Activated CD8-positive, alpha-beta memory T cell treated with anti-CD3 and anti-CD28 coated beads, Interleukin-2, amount 50 U/mL, for 24 hours (primary cell): ENCODE data around the gene PDE11A.

Source experiments
- DNase-seq: peaks from one replicate; pipeline ENCODE4 v3.0.0-alpha.2; 2020; ENCODE audit errors: extremely low read depth

Gene PDE11A

DNA sequence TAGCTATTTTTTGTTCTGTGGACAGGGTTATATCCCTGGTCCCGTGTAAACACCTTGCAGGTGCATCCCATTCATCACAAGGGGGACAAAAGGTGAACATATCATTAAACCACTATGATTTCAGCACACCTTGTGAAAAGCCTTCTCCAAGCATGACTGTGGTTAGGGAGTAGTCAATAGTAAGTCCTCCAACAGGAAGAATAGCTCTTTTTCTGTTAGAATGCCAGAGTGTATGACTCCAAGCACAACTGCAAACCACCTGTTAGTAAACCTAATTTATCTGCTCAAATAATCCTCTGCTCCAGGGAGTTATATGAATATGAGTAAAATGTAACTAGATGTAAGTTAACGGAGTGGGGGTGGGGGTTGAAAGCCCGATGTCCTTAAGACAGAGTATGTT is 439.5 kb downstream of the PDE11A start:
- no peak for DNase-seq

DNA sequence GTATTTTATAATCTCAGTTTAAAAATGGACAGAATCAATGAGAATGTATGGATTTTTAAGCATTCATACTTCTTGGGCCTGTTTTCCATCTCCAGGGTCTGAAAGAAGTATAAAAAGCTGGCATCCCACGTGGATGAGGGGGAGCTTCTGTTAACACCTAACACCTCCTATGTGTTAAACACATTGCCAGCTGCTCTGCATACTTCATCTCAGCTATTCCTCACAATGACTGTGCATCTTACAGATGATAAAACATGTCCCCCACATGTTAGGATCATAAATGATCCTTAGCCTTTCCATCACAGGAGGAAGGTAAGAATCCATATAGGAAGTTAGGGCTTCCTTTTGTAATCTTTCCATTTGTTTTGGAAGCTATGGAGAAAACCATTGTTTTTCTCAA is 440.9 kb downstream of the PDE11A start:
- DNase-seq = no peak

DNA sequence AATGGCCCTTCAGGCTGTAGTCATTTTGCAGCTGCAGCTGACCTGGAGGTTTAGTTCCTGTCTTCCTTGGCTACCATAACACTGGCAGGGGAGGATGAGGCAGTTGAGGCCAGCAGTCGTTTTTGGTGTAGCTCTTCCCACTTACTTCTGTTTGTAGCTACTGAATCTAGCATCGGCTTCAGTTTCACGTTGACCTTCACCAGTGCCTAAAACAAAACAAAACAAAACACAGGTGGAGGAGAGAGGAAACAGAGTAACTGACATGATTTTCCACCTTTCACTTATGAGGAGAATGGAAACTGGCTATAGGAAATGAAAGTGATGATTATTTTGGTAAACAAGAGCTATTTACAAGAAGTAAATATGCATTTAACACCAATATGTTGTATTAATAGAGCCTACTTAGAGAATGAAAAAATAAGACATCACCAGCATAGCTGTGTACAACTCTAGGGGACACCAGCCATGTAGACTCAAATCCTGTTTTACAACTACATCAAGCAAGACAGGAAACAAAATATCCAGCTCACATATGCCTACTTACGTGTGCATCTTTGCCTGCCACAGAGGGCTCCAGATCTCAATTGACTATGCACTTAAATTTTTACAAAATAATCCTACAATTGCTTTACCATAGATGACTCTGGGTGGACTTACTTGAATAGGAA is 443.1 kb downstream of the PDE11A start:
- no peak for DNase-seq

DNA sequence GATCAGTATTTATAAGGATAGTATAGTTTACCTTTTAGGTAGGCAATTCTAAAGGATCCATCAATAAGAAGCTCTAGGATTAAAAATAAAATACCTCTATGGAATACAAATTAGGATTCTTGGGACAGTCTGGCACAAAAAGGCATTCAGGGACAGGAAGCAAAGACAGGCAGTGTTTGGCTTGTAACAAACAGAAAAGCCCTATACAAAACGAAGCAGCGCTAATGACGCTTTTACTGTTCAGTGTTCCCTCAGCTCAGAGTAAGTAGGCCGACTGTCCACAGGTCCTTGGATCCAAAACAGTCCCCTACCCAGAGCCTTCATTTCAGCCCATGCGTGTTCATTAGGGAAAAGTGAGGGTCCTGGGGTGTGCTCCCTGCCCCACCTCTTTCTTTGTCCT is 443.7 kb downstream of the PDE11A start:
- no peak for DNase-seq

DNA sequence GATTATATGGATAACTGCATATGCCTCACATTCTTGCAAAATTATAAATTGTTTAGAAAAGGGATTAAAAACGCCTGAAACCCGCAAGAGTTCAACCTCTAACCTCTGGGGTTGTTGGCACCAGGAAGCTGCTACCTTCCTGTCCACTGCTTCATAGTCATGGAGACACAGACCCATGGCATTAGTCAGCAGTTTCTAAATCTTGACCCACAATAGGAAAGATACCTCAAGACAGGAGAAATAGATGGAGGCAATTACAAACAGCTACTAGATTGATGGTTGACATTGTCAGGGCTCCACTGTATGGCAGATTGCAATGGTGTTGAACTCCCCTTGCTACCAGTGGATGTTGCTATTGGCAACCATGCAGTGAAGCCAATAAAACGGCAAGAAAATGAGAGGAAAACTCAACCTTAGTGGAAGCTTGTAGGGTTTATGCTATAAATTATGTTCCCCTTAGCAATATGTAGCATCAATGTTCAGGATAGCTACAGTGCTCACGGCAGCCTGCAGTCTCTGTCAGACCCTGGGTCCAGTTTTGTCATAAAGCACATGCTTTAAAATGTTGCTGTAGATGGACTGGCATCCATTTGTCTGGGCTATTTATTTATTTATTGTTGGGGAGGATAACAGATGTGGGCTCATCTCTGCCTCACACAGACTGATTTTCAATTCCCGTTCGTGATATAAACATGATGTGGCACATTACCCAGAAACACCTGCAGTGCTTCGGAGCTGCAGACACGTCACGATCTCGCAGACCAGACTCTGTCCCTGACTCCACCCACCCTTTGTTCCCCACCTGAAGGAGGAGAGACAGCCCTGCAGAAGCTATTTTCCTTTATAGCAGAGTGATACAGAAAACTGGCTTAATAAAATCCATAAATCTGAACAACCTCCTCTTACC is 446.6 kb downstream of the PDE11A start:
- DNase-seq = no peak

DNA sequence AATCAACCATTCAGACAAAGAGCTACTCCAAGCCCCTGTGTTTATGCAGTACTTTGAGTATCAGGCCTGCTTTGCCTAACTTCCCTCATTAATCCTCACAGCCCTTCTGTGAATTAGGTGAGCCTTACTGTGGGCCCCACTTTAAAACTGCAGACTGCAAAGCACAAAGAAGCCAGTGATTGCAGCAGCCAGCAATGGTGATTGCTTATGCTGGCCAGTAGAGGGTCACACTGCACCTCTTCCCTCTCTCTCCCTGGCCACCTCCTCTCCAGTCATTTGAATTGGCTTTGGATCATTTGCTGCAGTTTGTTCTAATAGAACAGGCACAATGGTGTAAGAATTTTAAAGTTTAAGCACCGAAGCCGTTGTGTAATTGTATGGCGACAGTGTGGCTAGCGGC is 450.1 kb downstream of the PDE11A start:
- DNase-seq = no peak

DNA sequence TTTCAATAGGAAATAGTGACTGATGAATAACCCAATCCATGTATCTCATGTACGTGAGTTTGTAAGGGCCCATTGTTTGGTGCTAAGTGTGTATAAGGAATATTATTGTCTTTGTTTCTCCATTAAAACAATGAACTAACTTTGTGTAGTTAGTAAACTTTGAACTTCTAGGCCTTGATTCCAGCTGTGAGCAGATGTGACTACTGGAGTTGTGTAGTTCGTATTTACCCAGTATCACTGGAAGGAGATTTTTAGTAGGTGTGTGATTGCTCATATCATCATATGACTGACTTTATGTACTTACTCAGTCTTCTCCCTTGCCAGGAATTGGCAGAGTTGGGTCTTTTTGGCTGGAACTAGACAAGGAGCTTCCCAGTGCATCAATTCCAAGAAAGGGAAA is 452.6 kb downstream of the PDE11A start:
- no peak for DNase-seq

DNA sequence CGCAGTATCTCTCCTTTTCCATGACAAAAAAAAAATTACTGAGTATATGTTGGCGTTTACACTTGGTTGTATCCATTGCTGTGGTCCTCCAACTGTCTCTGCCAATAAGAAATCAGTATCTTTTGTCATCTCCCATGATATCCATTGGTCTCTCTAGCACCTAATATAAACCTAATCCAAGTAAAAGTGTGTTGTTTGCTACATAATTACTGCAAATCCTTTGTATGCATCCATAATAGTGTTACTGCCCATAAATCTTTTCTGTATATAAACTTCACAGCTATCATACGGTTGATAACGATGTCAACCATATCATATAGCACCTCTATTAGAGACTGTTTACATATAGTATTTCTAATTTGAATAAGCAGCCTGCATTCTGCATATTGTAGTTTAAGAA is 453.1 kb downstream of the PDE11A start:
- DNase-seq = no peak

DNA sequence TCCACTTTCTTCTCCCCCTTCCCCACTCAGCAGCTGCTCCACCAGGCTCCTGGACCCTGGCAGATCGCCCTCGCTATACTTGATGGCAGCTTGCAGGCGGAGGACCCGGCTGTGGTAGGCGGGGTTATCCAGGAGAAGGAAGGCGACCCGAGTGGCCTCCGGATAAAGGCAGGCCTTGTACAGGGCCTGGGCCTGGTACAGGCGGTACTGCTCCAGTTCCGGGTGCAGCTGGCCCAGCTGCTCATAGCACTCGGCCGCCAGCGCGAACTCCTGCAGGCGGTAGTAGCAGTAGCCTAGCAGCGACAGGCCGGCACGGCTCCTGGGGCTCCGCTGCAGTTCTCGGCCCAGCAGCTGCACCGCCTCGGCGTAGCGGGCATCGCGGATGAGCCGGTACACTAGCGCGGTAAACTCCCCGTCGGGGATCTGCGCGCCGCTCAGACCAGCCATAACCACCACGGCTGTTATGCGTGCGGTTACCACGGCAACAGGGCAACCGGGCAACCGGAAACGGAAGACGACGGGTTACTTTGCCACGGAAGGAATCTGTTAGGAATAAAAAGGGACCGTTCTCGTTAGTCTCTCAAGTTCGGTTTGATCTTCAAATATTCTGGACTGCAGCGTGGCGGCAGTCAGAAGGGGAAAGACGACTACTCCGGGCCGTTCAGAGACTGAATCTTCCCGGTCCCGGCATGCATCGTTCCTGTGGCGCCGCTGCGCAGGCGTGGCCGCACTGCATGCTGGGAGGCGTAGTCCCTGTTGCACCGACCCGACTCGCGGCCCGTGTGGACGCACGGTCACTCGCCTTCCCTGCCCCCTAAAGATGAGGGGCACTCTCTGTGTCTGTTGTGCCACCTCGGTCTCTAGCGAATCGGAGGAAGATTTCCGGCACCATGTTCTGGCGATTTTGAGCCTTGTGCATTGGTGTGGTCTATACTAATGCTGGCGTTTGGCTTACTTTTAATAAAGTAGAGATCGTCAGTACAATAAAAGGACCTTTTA is 454.0 kb downstream of the PDE11A start:
- peak; percentile 86 for DNase-seq

DNA sequence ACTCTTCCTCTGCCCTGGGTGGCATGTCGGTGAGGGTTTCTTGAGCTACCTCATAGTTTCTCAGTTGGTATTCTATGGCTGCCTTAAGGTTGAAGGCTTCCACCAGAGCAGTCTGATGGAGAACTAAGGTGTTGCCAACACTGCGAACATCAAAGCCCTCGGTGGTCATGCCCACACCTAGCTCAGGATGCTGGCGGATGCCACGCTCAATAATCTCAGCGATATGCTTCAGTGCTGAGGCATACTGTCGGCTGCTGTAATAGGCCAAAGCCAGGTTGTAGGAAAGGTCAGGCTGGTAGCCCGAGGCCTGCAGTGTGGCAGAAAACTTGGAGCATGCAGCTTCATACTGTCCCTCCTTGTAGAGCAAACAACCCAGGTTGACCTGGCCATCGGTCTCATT is 454.7 kb downstream of the PDE11A start:
- no peak for DNase-seq

DNA sequence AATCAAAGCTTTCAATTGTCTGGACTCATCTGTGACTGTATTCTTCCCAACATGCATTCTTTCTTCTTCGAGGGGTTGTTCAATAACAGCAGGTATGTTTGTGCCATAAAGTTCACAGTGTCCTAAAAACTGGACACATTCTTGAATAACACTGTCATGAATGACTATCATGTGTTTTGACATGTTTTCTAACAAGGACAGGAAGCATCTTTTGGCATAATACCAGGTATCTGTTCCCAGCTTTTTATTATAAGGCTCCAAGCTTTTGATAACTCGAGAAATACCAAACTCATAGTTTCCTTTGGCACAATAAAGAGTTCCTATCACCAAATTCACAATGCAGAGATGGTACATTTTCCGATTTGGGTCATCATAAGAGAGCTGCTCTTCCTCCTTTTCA is 455.8 kb downstream of the PDE11A start:
- no peak for DNase-seq

DNA sequence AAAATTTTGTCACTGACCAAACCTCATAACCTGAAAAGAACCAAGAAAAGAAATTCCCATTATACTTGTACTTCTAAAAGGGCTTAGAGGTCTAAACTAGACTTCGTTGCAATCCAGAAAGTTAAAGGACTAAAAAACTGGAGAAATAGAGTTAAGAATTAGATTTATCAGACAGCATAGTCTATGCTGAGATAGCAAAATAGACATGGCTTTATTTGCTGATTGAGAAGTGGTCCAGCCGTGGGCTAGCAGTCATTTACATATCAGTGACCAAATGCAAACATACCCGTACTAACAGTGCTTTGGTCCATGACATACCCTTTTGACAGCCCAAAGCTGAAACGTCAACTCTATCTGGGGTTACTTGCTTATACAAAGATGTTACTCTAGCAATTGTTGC is 456.5 kb downstream of the PDE11A start:
- no peak for DNase-seq

DNA sequence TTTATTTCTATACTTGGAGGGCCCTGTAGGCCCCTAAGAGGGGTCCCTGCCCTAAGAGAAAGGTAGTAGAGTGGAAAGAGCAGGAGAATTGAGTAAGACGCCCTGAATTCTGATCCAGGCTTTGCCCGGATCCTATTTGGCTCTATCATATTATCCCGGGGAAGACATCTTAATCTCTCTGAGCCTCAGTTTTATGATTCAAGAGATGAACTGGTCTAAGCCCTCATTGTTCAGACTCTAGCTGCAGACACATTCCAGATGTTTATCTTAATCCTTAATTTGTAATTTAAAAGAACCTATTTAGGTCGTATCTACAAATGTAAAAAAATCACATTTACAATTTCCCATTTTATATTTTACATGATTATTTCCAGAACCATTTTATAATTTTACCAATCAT is 459.9 kb downstream of the PDE11A start:
- DNase-seq = no peak

DNA sequence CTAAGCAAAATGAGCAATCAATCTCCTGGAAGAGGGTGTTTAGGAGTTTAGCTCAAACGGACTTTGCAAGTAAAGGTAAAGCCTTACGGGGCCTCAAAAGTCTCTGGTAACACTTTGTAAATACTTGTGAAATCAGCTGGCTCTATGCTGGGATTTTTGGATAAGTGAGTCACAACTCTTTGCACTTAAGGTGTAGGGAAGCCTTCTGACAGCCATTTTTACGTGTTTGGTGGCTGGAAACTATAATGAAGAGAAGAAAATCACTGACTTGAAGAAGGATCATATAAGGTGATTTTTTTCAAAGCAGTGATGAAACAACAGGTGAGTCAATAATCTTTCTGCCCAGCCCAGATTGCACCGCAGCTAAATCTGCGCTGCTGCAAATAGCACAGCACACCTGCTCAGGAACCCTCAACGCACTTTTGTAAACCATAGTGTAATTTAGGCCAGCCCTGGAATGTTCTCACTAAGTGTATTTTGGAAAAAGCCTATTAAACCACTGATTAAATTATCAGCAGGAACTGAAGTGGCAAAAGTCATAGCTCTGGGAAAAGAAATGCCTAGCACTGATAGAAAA is 461.2 kb downstream of the PDE11A start:
- DNase-seq = no peak

DNA sequence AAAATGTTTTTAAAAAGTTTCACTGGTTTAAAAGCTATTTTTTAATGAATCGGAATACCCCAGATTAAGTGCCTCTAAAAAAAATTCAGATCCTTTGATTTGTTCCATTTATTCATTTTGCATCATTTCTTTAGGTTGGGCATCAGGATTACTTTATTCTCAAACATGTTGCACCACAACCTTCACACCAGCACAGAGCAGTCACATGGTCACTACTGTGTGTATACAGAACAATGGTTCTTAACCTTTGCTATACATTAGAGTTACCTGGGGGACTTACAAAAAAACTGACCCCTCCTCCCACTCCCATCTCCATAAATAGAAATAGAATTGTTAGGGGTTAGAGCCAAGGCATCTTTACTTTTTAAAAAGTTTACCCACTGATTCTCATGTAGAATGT is 461.8 kb downstream of the PDE11A start:
- no peak for DNase-seq

DNA sequence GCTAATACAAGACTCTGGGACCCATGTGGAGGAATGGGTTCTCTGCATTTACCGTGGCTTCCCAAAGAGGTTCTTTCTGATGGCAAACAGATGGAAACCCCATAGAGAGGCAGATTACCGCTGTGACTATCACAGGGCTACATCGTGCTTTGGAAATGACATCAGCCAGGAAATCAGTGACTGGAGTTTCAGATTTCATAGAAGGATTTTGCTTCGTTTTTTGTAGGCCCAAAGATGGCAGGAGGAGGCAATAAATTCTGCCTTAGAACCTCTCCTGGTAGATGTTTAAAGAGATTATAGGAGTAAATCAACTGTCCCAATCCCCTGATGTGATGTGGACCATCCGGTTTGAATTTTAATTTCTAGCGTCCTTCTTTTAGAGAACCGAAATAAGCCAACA is 465.9 kb downstream of the PDE11A start:
- no peak for DNase-seq

DNA sequence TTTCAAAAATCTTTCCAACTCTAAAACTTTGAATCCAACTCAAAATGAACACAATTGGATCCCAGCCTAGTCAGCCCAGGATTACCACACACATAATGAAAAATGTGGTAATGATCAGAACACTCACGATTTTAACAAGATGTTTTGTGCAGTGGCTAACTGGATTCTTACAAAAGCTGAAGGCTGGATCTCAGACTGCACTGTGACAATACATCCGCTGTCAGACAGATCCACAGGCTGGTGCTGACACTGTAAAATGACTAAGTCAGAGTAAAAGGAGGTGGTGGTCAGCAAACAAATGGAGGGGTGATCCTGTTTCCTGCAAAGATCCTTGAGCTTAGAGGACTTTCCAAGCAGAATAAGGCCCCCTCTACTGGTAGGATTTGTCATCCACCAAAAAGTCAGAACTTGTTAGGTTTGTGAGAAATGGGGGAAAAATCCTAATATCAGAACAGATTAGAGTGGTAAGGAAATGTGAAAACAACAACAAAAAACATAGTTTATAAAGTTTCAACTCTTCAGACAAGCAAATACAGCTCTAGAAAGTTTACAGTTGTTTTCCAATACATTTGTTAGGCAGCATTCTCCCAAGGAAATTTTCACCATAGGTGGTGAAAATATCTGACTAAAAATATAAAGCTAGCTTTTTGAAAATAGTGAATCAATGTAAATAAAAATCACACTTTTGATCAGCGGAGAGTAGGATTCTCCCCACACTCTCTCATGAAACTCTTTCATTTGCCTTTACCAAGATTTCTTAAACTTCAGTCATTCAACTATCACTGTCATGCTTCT is 468.1 kb downstream of the PDE11A start:
- DNase-seq = no peak

DNA sequence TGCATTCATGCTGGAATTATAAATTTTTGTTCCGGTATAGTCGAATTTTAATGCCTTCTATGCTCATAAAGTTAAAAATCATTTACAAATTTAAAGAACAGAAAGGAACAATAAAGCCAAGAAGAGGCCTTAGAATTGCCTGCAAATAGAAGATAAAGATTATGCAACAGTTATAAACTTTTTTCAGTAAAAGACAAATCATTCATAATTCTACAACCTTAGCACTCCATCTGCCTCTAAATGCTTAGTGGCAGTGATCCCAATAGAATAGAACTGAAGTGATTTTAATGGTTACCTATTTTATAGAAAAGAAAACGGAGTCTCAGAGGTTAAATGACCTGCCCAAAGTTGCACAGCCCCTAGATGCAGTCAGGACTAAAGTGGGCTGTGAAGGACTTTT is 468.8 kb downstream of the PDE11A start:
- DNase-seq = no peak

DNA sequence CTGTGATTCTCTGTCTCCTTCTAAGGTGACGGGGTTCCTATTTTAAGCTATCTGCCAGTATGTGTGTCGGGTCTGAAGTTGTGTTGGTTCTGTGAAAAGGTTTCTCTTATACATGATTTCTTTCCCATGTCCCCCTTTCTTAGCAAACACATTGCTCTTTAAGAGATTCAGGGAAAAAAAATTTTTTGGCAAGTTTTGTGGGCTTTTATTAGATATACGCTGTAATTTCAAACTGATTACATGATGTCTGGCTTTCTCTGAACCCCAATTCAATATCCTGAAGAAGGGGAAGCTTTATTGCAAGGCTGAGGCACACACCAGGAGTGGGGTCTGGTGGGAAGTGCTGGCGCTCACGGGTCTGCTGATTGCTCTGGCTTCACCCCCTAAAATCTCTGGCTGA is 469.4 kb downstream of the PDE11A start:
- DNase-seq = no peak

DNA sequence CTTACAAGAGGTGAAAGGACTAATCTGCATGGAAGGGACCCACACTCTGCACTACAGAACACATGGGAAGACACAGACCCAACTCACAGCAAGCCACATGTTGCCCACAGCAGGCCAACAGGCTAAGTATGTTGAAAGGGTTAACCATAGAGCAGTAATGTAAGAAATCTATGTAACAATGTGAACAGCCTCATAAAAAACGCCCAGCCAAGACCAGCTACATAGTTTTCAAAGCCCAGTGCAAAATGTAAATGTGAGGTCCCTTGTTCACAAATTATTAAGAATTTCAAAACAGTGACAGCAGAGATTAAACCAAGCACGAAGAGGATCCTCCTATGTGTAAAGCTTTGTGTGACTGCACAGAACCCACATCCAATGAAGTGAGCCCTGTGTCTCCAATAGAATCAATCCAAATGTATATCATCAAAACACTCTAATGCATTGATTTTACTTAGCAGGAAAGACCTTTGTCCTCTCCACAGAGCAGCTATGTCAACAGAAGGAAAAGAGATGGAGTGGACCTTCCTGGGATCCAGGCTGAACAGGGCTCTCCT is 469.9 kb downstream of the PDE11A start:
- no peak for DNase-seq

DNA sequence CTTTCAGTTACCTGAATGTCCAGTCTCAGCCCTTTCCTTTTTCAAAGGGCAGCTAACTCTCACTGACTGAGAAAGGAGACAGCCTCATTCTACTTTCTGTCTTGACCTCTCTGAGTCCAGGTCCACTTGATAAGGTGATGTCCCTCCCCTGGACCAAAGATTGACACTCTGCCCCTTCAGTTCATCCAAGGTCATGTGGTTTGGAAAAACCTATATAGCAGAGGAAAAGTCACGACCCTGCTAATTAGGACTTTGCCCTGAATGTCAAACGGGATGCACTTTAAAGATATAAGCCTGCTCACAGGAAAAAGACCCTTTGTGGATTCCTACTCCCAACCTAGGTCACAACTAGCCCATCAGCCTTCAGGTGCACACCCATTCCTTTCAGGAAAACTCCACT is 471.7 kb downstream of the PDE11A start:
- no peak for DNase-seq
